Smooth muscle cell of bladder (primary cell): ENCODE data around the gene ZFP91. TPM values are rescaled to one million over a fixed set of nuclear protein-coding genes. Genes with fewer than 3 reads are reported as not detected.

Experiments
- total RNA-seq: library from RNA; depleted of rRNA; stranded (reverse); fragments of >200 nt; gene quantifications from 2 replicates; pipeline ENCODE4 v1.2.3, GENCODE V29; 2014

Gene ZFP91
- 34.4 and 36.1 TPM in 2 replicates for total RNA-seq

DNA sequence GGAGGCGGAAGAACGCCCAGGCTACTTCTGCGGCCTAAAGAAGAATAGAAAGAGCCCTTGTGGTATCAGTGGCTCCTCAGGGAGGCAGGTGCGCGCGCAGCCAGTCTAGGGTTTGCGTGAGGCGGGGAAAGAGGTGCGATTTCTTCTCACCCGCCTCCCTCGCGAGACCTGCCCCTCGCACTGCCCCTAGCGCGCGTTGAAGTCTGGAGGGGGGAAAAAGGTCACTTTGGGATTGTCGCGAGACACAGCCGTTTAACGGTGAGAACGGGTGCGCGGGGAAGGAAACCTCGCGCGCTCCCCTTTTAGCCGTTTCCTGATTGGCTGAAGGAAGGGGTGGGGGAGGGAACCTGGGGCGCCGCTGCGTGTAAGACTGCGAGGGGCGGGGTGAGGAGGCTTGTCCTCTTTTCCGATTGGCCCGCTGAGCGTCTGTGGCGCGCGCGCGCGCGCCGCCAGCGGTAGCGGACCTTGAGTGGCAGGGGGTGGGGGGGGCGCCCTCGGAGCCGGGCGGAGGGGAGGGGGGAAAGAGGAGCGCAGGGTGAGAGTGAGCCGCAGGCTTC, at the start of gene ZFP91:
Gene ZFP91, plus strand, starts transcription at position 429 of the 557 bp plus-strand sequence. CDS start 219 bp downstream, outside the sequence.

DNA sequence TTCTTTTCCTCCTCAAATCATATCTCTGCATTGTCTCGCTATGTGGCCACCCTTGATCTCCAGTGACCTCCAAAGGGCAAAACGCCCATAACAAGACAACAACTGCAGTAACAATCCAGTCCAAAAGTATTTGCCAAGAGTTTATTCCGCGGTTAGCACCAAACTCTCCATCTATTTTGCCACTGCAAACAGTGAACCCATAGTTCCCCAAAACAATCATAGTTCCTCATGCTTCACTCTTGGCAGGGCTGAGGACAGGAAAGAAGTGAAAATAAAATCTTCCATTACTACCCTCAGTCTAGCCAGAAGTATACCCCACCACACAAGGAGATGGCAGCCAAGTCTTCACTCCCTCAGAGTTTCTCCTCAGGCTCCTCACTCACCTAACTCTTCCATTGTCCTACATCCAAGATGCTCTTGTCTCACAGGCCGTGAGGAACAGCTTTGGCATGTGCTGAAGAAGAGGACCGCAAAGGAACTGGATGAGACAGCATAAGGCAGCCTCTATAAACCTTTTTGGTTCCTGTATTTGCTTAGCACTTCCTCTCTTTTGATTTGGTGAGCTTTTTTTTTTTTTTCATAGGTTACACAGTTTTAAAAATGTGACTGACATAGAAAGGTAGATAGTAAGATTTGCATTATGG, 3.4 kb upstream of the ZFP91 start, which contains the start of gene LPXN:
Gene LPXN, minus strand, starts transcription at position 480 of the 644 bp plus-strand sequence. Its CDS starts 84 bp downstream, at position 396.

GRCh38 chr11:58622344-58622743, 43.5 kb downstream of the ZFP91 start, which contains the start of gene CNTF:
Gene CNTF (plus strand): TSS chr11:58622665. CDS start chr11:58622753, 88 bp downstream.

Other genes with a start within 250 kb of the ZFP91 start
- not detected in 2 replicates for gene OR5B17, start 220.0 kb upstream of the ZFP91 start, total RNA-seq
- gene OR5B3, start 172.2 kb upstream of the ZFP91 start, total RNA-seq = not detected in 2 replicates
- gene OR5B2, start 150.9 kb upstream of the ZFP91 start, total RNA-seq = not detected in 2 replicates
- not detected in 2 replicates for gene OR5B12, start 136.8 kb upstream of the ZFP91 start, total RNA-seq
- 0.14 TPM in 1 of 2 replicates, not detected in the other for gene OR5B21, start 71.0 kb upstream of the ZFP91 start, total RNA-seq
- 4.3 and 8.1 TPM in 2 replicates for gene LPXN, start 3.2 kb upstream of the ZFP91 start, total RNA-seq
- 1.2 and 1.4 TPM in 2 replicates for gene CNTF, start 43.6 kb downstream of the ZFP91 start, total RNA-seq
- not detected in 2 replicates for gene GLYAT, start 152.9 kb downstream of the ZFP91 start, total RNA-seq